Keratinocyte (primary cell): ENCODE results near the gene LRGUK. TPM values are rescaled to one million over a fixed set of nuclear protein-coding genes. Genes with fewer than 3 reads are reported as not detected.

Source experiments
- DNase-seq: peaks from one replicate; pipeline ENCODE4 v3.0.0-alpha.2; 2011; ENCODE audit warnings: low read depth, missing footprints, low spot score
- FAIRE-seq: peaks from 2 replicates; lab custom pipeline; 2011; peaks lifted over from hg19 to GRCh38; lab: Jason Lieb, UNC
- H2AFZ ChIP-seq: 2 replicates; pipeline ENCODE4 v1.6.0; 2012; ENCODE audit warnings: low read length, control low read depth, inconsistent platforms; ENCODE audit not compliant: control insufficient read depth
- H3K27ac ChIP-seq: 2 replicates; pipeline ENCODE4 v1.5.1; 2011; ENCODE audit warnings: low read length; ENCODE audit not compliant: control insufficient read depth, insufficient read depth
- H3K27me3 ChIP-seq: 3 replicates; pipeline ENCODE4 v1.6.0; 2011; ENCODE audit warnings: low read length; ENCODE audit not compliant: control insufficient read depth, insufficient read depth; ENCODE audit errors: extremely low read depth
- H3K36me3 ChIP-seq, 2 experiments: 2 replicates in 1 of 2; 3 replicates in 1 of 2; pipeline ENCODE4 v1.5.1; 2011; ENCODE audit warnings: low read length in 2 of 2, mild to moderate bottlenecking in 1 of 2; ENCODE audit not compliant: control insufficient read depth in 2 of 2, insufficient read depth in 2 of 2; ENCODE audit errors: extremely low read depth in 1 of 2
- H3K4me1 ChIP-seq: 3 replicates; pipeline ENCODE4 v1.5.1; 2011; ENCODE audit warnings: low read length; ENCODE audit not compliant: control insufficient read depth, insufficient read depth; ENCODE audit errors: extremely low read depth
- H3K4me2 ChIP-seq: 3 replicates; pipeline ENCODE4 v1.6.0; 2011; ENCODE audit warnings: low read depth, low read length; ENCODE audit not compliant: control insufficient read depth, insufficient read depth; ENCODE audit errors: extremely low read depth
- H3K4me3 ChIP-seq, 3 experiments: fragments of 200-600 bp in 1 of 3; sonication (generic) in 1 of 3; 2 replicates in 2 of 3; 3 replicates in 1 of 3; pipeline ENCODE4 v1.5.1; 2011 to 2016; ENCODE audit warnings: low read length in 3 of 3, mild to moderate bottlenecking in 3 of 3, control low read depth in 2 of 3, inconsistent platforms in 1 of 3, low read depth in 1 of 3, mixed read lengths in 1 of 3, mixed run types in 1 of 3, moderate library complexity in 1 of 3; ENCODE audit not compliant: control insufficient read depth in 2 of 3, insufficient read depth in 2 of 3; ENCODE audit errors: extremely low read depth in 1 of 3
- H3K79me2 ChIP-seq: 2 replicates; pipeline ENCODE4 v1.6.0; 2012; ENCODE audit warnings: low read length; ENCODE audit not compliant: control insufficient read depth, insufficient read depth
- H3K9ac ChIP-seq: 3 replicates; pipeline ENCODE4 v1.6.0; 2011; ENCODE audit warnings: low read length; ENCODE audit not compliant: control insufficient read depth, insufficient read depth; ENCODE audit errors: extremely low read depth
- H3K9me1 ChIP-seq: 3 replicates; pipeline ENCODE4 v1.6.0; 2011; ENCODE audit warnings: low read length; ENCODE audit not compliant: control insufficient read depth, insufficient read depth; ENCODE audit errors: extremely low read depth
- H3K9me3 ChIP-seq: 2 replicates; pipeline ENCODE4 v1.5.1; 2012; ENCODE audit warnings: low read depth, low read length; ENCODE audit not compliant: control insufficient read depth
- H4K20me1 ChIP-seq: 3 replicates; pipeline ENCODE4 v1.6.0; 2011; ENCODE audit warnings: low read length; ENCODE audit not compliant: control insufficient read depth, insufficient read depth; ENCODE audit errors: extremely low read depth
- EZH2 ChIP-seq: IDR thresholded peaks from one replicate; pipeline ENCODE4 v1.6.1; 2012; ENCODE audit warnings: inconsistent platforms, mild to moderate bottlenecking, low read length, moderate library complexity
- dilution Hi-C: fragments of 300-500 bp; cut with MboI; formaldehyde crosslinking; loops from one replicate; pipeline ENCODE4 v1.7.0; 2020; ENCODE audit warnings: low sequenced_read_pairs; ENCODE audit not compliant: extremely low pct_ligation_motif_present
- polyA plus RNA-seq, 5 experiments: library from polyadenylated mRNA; depleted of rRNA in 3 of 5; stranded (reverse) in 3 of 5; stranded (forward) in 1 of 5; unstranded in 1 of 5; fragments of >200 nt; gene quantifications; 1 replicate in 1 of 5; 2 replicates in 3 of 5; 3 replicates in 1 of 5; pipeline versions ENCODE4 v1.2.1 to v1.2.3, GENCODE V29; 2011 to 2012; ENCODE audit warnings: missing spikeins in 2 of 5, low read depth in 1 of 5, low replicate concordance in 1 of 5
- TF ChIP-seq, protein P1 (sequence below), 3 experiments: IDR thresholded peaks in 1 of 3; conservative IDR thresholded peaks in 1 of 3; optimal IDR thresholded peaks in 1 of 3; 2 replicates in 2 of 3; 3 replicates in 1 of 3; pipeline versions ENCODE3 to v1.5.1; 2011; ENCODE audit warnings: low read length in 3 of 3, mild to moderate bottlenecking in 3 of 3, moderate library complexity in 2 of 3, control low read depth in 1 of 3, inconsistent platforms in 1 of 3; ENCODE audit not compliant: insufficient read depth in 2 of 3; ENCODE audit errors: extremely low read depth in 1 of 3

The LRGUK gene
- polyA plus RNA-seq, 1 donor (not counting 4 experiments of a cell fraction or from before 2014, with no cell fraction given) = 0.50 TPM

GRCh38 chr7:134186801-134187200, 59.7 kb downstream of the LRGUK start:
- Histone ChIP-seq H3K9me1 (no peaks in the 10 kb centered on the region), H3K27ac (no peak overlapping the region), H3K27me3 (no peaks in the 10 kb centered on the region), H3K9me3 (no peaks in the 10 kb centered on the region), H3K79me2 (no peaks in the 10 kb centered on the region), H3K4me2 (no peak overlapping the region), H3K4me3 (no peak overlapping the region), H3K36me3 (no peaks in the 10 kb centered on the region), H3K4me1 (peaks cover 54% of the 10 kb centered on the region), H2AFZ (no peak overlapping the region), H4K20me1 (no peaks in the 10 kb centered on the region), H3K9ac (no peak overlapping the region)
- DNase-seq = no peak
- no peak for TF ChIP-seq EZH2
- TF ChIP-seq, protein P1, sequence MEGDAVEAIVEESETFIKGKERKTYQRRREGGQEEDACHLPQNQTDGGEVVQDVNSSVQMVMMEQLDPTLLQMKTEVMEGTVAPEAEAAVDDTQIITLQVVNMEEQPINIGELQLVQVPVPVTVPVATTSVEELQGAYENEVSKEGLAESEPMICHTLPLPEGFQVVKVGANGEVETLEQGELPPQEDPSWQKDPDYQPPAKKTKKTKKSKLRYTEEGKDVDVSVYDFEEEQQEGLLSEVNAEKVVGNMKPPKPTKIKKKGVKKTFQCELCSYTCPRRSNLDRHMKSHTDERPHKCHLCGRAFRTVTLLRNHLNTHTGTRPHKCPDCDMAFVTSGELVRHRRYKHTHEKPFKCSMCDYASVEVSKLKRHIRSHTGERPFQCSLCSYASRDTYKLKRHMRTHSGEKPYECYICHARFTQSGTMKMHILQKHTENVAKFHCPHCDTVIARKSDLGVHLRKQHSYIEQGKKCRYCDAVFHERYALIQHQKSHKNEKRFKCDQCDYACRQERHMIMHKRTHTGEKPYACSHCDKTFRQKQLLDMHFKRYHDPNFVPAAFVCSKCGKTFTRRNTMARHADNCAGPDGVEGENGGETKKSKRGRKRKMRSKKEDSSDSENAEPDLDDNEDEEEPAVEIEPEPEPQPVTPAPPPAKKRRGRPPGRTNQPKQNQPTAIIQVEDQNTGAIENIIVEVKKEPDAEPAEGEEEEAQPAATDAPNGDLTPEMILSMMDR (optimal IDR thresholded peaks at IDR 0.05 in 1 of 3, IDR thresholded peaks at IDR 0.05 in 1 of 3, conservative IDR thresholded peaks at IDR 0.05 in 1 of 3; ENCODE audit: extremely low read depth in 1 of 3, insufficient read depth in 2 of 3, low read length in 3 of 3) = no peak
- no peak for FAIRE-seq
- dilution Hi-C loops = no loop called here

DNA sequence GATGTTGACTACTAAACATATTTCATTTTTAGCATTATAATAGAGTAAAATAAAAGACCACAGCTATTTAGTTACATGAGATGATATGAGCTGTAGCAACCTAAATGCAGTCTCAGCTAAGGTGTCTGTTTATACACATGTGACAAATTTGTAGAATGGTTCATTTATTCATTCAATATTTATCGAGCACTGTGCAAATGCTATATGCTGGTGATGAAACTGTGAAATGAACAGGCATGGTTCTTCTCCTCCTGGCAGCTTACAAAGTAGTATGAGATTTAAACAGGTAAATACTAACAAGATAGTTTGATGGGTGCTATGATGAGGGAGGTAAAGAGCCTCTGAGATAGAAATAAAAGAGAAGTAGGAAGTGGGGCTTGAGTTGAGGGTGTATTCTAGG, 60.8 kb downstream of the LRGUK start:
- DNase-seq = no peak
- peaks cover 43% of the 10 kb centered on the region for H3K4me1 ChIP-seq
- FAIRE-seq = no peak
- H2AFZ ChIP-seq = peak overlapping the region; percentile 85
- H3K9me1 ChIP-seq = no peaks in the 10 kb centered on the region
- no peak for TF ChIP-seq EZH2
- TF ChIP-seq, protein P1 (optimal IDR thresholded peaks at IDR 0.05 in 1 of 3, IDR thresholded peaks at IDR 0.05 in 1 of 3, conservative IDR thresholded peaks at IDR 0.05 in 1 of 3; ENCODE audit: extremely low read depth in 1 of 3, insufficient read depth in 2 of 3, low read length in 3 of 3) = no peak
- no peaks in the 10 kb centered on the region for H3K36me3 ChIP-seq
- no peak overlapping the region for H3K9ac ChIP-seq
- H3K79me2 ChIP-seq = no peaks in the 10 kb centered on the region
- no peaks in the 10 kb centered on the region for H3K9me3 ChIP-seq
- H3K4me3 ChIP-seq = no peak overlapping the region
- H4K20me1 ChIP-seq = no peaks in the 10 kb centered on the region
- H3K27ac ChIP-seq = peak overlapping the region; percentile 28
- H3K4me2 ChIP-seq = peak overlapping the region; percentile 47
- H3K27me3 ChIP-seq = no peaks in the 10 kb centered on the region
- dilution Hi-C loops = no loop called here
